Nephron progenitor cell (in vitro differentiated cells): Measurements from ENCODE around the gene SLC5A5.

Experiments
- DNase-seq: peaks from one replicate; pipeline ENCODE4 v3.0.0; 2021
- H3K27ac Mint-ChIP-seq: 2 replicates; pipeline ENCODE4 v1.8.0; 2021; ENCODE audit warnings: mild to moderate bottlenecking, moderate library complexity, mixed read lengths
- H3K27me3 Mint-ChIP-seq: 2 replicates; pipeline ENCODE4 v1.8.0; 2021; ENCODE audit warnings: mild to moderate bottlenecking, low read depth, mixed read lengths; ENCODE audit not compliant: poor library complexity
- H3K36me3 Mint-ChIP-seq: 2 replicates; pipeline ENCODE4 v1.8.0; 2021; ENCODE audit warnings: low read depth, mixed read lengths
- H3K4me1 Mint-ChIP-seq: 2 replicates; pipeline ENCODE4 v1.8.0; 2021; ENCODE audit warnings: mixed read lengths
- H3K4me3 Mint-ChIP-seq: 2 replicates; pipeline ENCODE4 v1.8.0; 2021; ENCODE audit warnings: mild to moderate bottlenecking, moderate library complexity, mixed read lengths
- H3K9me3 Mint-ChIP-seq: 2 replicates; pipeline ENCODE4 v1.8.0; 2021; ENCODE audit warnings: mild to moderate bottlenecking, moderate library complexity, mixed read lengths
- CTCF ChIP-seq: fragments of 200-600 bp; sonication (generic); IDR thresholded peaks from 2 replicates; pipeline ENCODE4 v1.5.0; 2021; ENCODE audit warnings: antibody characterized with exemption

Gene SLC5A5

DNA sequence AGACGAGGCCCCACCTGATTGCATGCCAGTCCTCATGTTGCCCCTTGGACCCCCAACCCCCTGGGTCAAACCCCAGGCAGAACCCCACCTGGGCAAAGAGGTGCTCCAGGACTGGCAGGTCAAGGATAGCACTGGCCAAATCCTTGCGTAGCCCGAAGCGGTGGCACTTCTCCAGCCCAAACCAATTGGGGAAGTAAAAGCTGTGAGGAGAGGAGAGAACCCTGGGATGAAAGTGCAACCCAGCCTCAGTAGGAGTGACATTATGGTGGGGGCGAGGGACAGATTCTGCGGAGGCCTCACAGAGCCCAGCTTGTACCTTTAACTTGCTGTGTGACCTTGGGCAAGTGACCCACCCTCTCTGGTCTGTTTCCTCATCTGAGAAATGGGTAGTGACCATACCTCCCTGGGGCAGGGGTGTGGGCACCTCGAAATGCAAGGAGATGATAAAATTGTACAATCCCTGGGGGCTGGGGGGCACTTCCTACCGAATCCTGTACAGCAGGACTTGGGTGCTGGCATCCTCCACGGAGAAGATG is 28.4 kb upstream of the SLC5A5 start:
- H3K27ac Mint-ChIP-seq = no peak overlapping the region
- TF ChIP-seq CTCF = no peak
- DNase-seq = no peak
- no peaks in the 10 kb centered on the region for H3K9me3 Mint-ChIP-seq
- H3K4me3 Mint-ChIP-seq = no peak overlapping the region
- no peaks in the 10 kb centered on the region for H3K36me3 Mint-ChIP-seq
- H3K4me1 Mint-ChIP-seq = peaks cover 12% of the 10 kb centered on the region
- peaks cover 76% of the 10 kb centered on the region for H3K27me3 Mint-ChIP-seq

DNA sequence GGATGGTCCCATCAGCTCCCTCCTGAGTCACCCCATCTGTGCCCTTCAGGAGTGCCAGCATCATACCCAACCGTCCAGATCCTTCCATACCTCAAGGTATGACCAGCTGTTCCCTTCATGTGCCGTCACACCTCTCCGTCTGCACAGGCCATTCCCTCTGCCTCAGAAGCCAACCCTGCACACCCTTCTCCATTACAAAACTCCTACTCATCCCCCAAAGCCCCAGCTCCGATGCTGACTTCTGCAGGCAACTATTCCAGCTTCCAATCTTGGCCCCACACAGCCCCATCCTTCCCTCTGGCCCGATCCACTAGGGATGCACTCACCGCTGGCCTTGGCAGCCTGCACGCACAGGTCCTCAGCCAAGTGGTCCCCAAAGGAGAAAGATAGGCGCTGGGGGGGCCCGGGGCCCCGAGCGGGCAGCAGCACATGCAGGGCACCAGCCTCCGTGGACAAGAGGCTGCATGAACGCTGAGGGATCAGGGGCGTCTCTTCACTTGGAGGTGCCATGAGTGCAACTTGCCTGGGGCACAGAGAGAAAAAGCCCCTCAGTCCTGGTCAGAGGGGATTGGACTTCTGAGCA is 27.7 kb upstream of the SLC5A5 start:
- Mint-ChIP-seq H3K4me1 (peaks cover 17% of the 10 kb centered on the region), H3K36me3 (no peaks in the 10 kb centered on the region), H3K4me3 (peak overlapping the region; percentile 16), H3K27me3 (peaks cover 79% of the 10 kb centered on the region), H3K27ac (no peak overlapping the region), H3K9me3 (no peaks in the 10 kb centered on the region)
- no peak for TF ChIP-seq CTCF
- DNase-seq = no peak

- H3K27me3 Mint-ChIP-seq = peaks cover 57% of the 10 kb centered on the region
- H3K9me3 Mint-ChIP-seq = peaks cover 3% of the 10 kb centered on the region
- H3K4me1 Mint-ChIP-seq = peaks cover 21% of the 10 kb centered on the region
- DNase-seq = no peak
- H3K27ac Mint-ChIP-seq = no peak overlapping the region
- no peak overlapping the region for H3K4me3 Mint-ChIP-seq
- TF ChIP-seq CTCF = no peak
- H3K36me3 Mint-ChIP-seq = no peaks in the 10 kb centered on the region
These were observed 25.6 kb upstream of the SLC5A5 start for GRCh38 chr19:17846146-17846545.

- H3K4me1 Mint-ChIP-seq = peaks cover 19% of the 10 kb centered on the region
- H3K36me3 Mint-ChIP-seq = no peaks in the 10 kb centered on the region
- H3K9me3 Mint-ChIP-seq = peaks cover 9% of the 10 kb centered on the region
These were observed 24.0 kb upstream of the SLC5A5 start, which contains the start of gene JAK3 for GRCh38 chr19:17847538-17848366. Gene JAK3, minus strand, starts transcription at chr19:17847982. Its CDS starts 3,565 bp downstream, at chr19:17844417.

DNA sequence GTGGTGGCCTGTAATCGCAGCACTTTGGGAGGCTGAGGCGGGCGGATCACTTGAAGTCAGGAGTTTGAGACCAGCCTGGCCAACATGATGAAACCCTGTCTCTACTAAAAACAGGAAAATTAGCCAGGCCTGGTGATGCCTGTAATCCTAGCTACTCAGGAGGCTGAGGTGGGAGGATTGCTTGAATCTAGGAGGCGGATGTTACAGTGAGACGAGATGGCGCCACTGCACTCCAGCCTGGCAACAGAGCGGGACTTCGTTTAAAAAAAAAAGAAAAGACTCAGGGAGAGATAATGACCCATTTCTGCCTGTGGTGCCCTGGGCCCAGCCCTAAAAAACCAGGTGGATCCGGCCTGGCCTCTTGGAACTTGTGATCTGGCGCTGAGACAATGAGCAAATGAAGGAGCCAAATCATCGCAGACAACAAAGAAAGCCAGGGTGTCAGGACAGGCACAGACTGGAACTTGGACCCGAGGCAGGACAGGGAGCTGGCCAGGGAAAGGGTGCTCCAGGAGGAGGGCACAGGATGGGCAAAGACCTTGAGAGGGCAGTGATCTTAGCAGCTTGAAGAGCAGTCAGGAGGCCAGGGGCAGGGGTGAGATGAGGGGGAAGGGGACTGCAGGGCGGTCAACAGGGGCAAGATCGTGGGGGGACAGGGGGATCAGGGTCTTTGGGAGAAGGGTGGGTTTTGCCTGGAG is 23.0 kb upstream of the SLC5A5 start:
- Mint-ChIP-seq H3K36me3 (no peaks in the 10 kb centered on the region), H3K4me3 (no peak overlapping the region), H3K4me1 (peaks cover 19% of the 10 kb centered on the region), H3K27me3 (peaks cover 50% of the 10 kb centered on the region), H3K9me3 (peaks cover 9% of the 10 kb centered on the region), H3K27ac (no peak overlapping the region)
- DNase-seq = no peak
- TF ChIP-seq CTCF = no peak

More at GRCh38 chr19:17847538-17848366, 24.0 kb upstream of the SLC5A5 start, which contains the start of gene JAK3:
- no peak within 1 kb of the TSS for H3K27ac Mint-ChIP-seq
- no peak for TF ChIP-seq CTCF
- H3K27me3 Mint-ChIP-seq = peaks cover 52% of the 10 kb centered on the region
- peak; percentile 86 for DNase-seq
- H3K4me3 Mint-ChIP-seq = peak within 1 kb of the TSS; percentile 38
